ENCODE measurements around the gene PREX1.

DNA sequence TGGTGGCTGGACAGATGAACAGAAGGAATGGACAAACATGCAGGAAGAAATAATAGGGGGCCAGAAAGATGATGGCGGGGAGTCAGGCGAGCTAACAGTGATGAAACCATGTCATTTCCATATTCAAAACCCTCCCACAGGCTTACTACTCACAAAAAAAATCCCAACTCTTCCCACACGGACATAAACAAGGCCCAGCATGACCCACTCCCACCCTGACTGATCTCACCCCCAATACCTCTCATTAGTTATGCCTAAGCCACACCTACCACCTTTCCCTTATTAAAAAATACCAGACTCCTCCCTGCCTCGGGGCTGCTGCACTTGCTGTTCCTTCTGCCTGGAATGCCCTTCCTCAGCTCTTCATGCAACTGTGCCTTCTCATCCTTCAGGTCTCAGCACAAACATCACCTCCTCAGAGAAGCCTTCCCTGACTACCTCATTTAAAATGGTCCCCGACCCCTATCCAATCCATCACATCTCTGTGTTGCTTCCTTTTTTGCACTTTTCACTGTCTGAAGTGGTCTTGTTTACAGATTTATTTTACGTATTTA lies 145.8 kb downstream of the PREX1 start:
- TF ChIP-seq, protein P1, sequence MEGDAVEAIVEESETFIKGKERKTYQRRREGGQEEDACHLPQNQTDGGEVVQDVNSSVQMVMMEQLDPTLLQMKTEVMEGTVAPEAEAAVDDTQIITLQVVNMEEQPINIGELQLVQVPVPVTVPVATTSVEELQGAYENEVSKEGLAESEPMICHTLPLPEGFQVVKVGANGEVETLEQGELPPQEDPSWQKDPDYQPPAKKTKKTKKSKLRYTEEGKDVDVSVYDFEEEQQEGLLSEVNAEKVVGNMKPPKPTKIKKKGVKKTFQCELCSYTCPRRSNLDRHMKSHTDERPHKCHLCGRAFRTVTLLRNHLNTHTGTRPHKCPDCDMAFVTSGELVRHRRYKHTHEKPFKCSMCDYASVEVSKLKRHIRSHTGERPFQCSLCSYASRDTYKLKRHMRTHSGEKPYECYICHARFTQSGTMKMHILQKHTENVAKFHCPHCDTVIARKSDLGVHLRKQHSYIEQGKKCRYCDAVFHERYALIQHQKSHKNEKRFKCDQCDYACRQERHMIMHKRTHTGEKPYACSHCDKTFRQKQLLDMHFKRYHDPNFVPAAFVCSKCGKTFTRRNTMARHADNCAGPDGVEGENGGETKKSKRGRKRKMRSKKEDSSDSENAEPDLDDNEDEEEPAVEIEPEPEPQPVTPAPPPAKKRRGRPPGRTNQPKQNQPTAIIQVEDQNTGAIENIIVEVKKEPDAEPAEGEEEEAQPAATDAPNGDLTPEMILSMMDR (IDR thresholded peaks at IDR 0.05) = no peak
- TF ChIP-seq POLR2A (IDR thresholded peaks at IDR 0.05) = no peak
